Neutrophil (primary cell): Measurements from ENCODE around the gene CILP2.

Experiments
- H3K27ac ChIP-seq: fragments of 200-600 bp; sonication (generic); 2 replicates; pipeline ENCODE4 v1.5.1; 2016; ENCODE audit warnings: mild to moderate bottlenecking, moderate library complexity
- H3K27me3 ChIP-seq: fragments of 200-600 bp; sonication (generic); 2 replicates; pipeline ENCODE4 v1.6.0; 2016; ENCODE audit warnings: mild to moderate bottlenecking
- H3K36me3 ChIP-seq: fragments of 200-600 bp; sonication (generic); 2 replicates; pipeline ENCODE4 v1.5.1; 2017
- H3K4me1 ChIP-seq, 2 experiments: fragments of 200-600 bp in 1 of 2; sonication (generic) in 1 of 2; 1 replicate in 1 of 2; 2 replicates in 1 of 2; pipeline versions ENCODE4 v1.5.1 to v1.6.1; 2013 to 2016; ENCODE audit warnings: low read depth in 1 of 2, low read length in 1 of 2, mild to moderate bottlenecking in 1 of 2, moderate library complexity in 1 of 2; ENCODE audit not compliant: control insufficient read depth in 1 of 2, insufficient read depth in 1 of 2
- H3K4me3 ChIP-seq, 2 experiments: fragments of 200-600 bp in 1 of 2; sonication (generic) in 1 of 2; 1 replicate in 1 of 2; 2 replicates in 1 of 2; pipeline ENCODE4 v1.5.1; 2013 to 2016; ENCODE audit warnings: low read depth in 1 of 2, low read length in 1 of 2, mild to moderate bottlenecking in 1 of 2, moderate library complexity in 1 of 2
- H3K9me3 ChIP-seq: fragments of 200-600 bp; sonication (generic); 2 replicates; pipeline ENCODE4 v1.5.1; 2016
- TF ChIP-seq, protein P1 (sequence below): fragments of 200-600 bp; sonication (generic); IDR thresholded peaks from 2 replicates; pipeline ENCODE4 v1.5.1; 2016; ENCODE audit warnings: antibody characterized with exemption

CILP2 gene

DNA sequence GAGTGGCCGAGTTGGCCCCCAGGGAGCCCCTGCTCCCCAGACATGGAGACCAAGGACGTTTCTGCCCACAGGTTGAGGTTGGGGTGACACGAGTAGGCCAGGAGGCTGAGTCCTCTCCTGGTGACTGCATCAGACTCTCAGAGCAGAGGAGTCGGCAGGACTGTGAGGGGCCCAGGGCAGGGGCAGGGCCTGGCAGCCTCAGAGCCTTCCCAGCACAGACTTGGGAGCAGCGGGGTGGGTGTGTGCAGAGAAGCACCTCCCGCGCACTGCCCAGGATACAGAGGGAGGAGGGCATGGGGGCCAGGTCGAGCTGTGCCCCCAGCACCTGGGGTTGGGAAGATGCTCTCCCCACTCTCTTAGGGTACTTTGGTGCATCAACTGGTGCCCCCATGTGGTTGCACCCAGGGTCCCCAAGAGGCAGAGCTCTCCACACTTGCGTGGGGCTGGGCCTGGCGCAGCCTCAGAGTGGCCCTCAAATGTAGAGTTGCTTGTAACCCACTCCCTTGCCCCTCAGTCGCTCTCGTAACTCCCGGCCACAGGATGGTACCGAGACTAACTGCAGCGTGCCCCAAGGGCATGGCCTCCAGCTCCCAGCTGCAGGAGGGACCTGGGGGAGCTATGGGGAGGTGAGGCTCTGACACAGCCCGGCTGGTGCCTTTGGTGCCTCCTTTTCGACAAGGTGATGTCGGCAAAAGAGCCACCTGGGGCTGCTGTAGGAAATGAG lies 38.6 kb upstream of the CILP2 start:
- H3K4me3 ChIP-seq = no peak overlapping the region
- H3K27me3 ChIP-seq = no peaks in the 10 kb centered on the region
- TF ChIP-seq, protein P1, sequence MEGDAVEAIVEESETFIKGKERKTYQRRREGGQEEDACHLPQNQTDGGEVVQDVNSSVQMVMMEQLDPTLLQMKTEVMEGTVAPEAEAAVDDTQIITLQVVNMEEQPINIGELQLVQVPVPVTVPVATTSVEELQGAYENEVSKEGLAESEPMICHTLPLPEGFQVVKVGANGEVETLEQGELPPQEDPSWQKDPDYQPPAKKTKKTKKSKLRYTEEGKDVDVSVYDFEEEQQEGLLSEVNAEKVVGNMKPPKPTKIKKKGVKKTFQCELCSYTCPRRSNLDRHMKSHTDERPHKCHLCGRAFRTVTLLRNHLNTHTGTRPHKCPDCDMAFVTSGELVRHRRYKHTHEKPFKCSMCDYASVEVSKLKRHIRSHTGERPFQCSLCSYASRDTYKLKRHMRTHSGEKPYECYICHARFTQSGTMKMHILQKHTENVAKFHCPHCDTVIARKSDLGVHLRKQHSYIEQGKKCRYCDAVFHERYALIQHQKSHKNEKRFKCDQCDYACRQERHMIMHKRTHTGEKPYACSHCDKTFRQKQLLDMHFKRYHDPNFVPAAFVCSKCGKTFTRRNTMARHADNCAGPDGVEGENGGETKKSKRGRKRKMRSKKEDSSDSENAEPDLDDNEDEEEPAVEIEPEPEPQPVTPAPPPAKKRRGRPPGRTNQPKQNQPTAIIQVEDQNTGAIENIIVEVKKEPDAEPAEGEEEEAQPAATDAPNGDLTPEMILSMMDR = no peak
- no peaks in the 10 kb centered on the region for H3K4me1 ChIP-seq
- H3K27ac ChIP-seq = no peak overlapping the region
- H3K9me3 ChIP-seq = no peaks in the 10 kb centered on the region
- peaks cover 97% of the 10 kb centered on the region for H3K36me3 ChIP-seq

- H3K9me3 ChIP-seq = no peaks in the 10 kb centered on the region
- H3K27ac ChIP-seq = no peak overlapping the region
- H3K36me3 ChIP-seq = peaks cover 100% of the 10 kb centered on the region
- TF ChIP-seq, protein P1 = no peak
- no peaks in the 10 kb centered on the region for H3K4me1 ChIP-seq
- no peaks in the 10 kb centered on the region for H3K27me3 ChIP-seq
- H3K4me3 ChIP-seq = no peak overlapping the region
Observed at GRCh38 chr19:19500975-19501644, 37.0 kb upstream of the CILP2 start.

GRCh38 chr19:19501798-19502197 lies 36.3 kb upstream of the CILP2 start:
- Histone ChIP-seq H3K4me1 (no peaks in the 10 kb centered on the region), H3K9me3 (no peaks in the 10 kb centered on the region), H3K36me3 (peaks cover 100% of the 10 kb centered on the region), H3K4me3 (no peak overlapping the region), H3K27me3 (no peaks in the 10 kb centered on the region), H3K27ac (no peak overlapping the region)
- TF ChIP-seq, protein P1 = no peak

- Histone ChIP-seq H3K36me3 (peaks cover 100% of the 10 kb centered on the region), H3K27ac (no peak overlapping the region), H3K27me3 (no peaks in the 10 kb centered on the region), H3K9me3 (no peaks in the 10 kb centered on the region), H3K4me1 (no peaks in the 10 kb centered on the region), H3K4me3 (no peak overlapping the region)
- TF ChIP-seq, protein P1 = no peak
Observed at GRCh38 chr19:19502281-19502680, 35.8 kb upstream of the CILP2 start.

DNA sequence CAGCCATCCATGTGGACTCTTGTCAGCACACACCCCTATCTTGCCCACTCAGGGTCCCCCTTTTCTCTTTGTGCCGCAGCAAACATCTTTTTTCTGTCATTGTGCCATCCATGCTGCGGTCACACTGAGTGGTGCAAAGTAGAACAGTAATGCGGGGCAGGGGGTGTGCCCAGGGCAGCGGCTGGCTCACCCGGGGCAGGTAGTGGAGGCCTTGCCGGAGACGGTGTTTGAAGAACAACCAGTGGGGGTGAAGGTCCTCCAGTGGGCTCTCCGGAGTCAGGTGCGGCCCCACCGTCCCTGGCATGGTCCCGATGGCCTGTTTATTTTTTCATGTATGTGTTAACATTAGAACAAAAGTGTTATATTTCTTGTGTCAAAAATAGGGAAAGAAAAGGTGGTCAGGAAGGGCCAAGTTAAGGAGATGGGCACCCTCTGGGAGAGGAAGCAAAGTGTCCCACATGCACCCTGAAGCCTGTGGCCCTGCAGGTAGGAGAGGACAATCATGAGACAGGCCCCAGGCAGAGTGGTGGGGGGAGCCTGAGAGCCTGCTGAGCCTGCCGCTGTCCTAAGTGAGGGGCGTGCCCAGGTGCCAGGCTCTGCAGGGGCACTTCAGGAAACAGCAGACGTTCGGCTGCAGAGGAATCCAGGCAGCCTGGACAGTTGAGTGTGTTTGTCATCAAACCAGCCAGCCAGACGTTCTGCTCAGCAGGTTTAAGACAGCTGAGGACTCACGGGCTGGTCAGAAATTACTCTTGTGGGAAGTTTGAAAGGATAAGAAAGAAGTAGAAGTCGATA lies 35.1 kb upstream of the CILP2 start:
- Histone ChIP-seq H3K9me3 (no peaks in the 10 kb centered on the region), H3K27ac (peak overlapping the region; percentile 15), H3K36me3 (peaks cover 100% of the 10 kb centered on the region), H3K27me3 (no peaks in the 10 kb centered on the region), H3K4me1 (no peaks in the 10 kb centered on the region), H3K4me3 (no peak overlapping the region)
- TF ChIP-seq, protein P1 = no peak
